HL-60/S4 treated with retinoic acid at 250 ng/mL for 4 days and 3 days (cell line): ENCODE results near the gene SPINK1.
"Not testable (repeated sequence)": the region's sequence is repeated elsewhere in the genome, so short reads cannot be mapped to it uniquely, and the experiment has no call there.

Source experiments
- in situ Hi-C: fragments of 300-500 bp; cut with MboI; formaldehyde crosslinking; loops from 2 replicates; pipeline ENCODE4 v1.7.0; 2022; ENCODE audit warnings: low sequenced_read_pairs

The SPINK1 gene

GRCh38 chr5:147854894-147855773 lies 23.7 kb upstream of the SPINK1 start:
- in situ Hi-C loops: no loop called here

GRCh38 chr5:147854331-147854730 lies 22.9 kb upstream of the SPINK1 start:
- in situ Hi-C loops: no loop called here

GRCh38 chr5:147853372-147853987 lies 22.0 kb upstream of the SPINK1 start:
- in situ Hi-C loops: no loop called here

GRCh38 chr5:147852365-147852764 lies 20.9 kb upstream of the SPINK1 start:
- in situ Hi-C loops: no loop called here

GRCh38 chr5:147851578-147851977 lies 20.1 kb upstream of the SPINK1 start:
- in situ Hi-C loops: no loop called here

- in situ Hi-C loops: no loop called here
Observed at GRCh38 chr5:147849226-147849625, 17.8 kb upstream of the SPINK1 start.

- in situ Hi-C loops: no loop called here
Observed at GRCh38 chr5:147845618-147846017, 14.1 kb upstream of the SPINK1 start.

GRCh38 chr5:147844846-147845245 lies 13.4 kb upstream of the SPINK1 start:
- in situ Hi-C loops: no loop called here

GRCh38 chr5:147842869-147843268 lies 11.4 kb upstream of the SPINK1 start:
- in situ Hi-C loops: no loop called here

GRCh38 chr5:147836439-147836838 lies 5.0 kb upstream of the SPINK1 start:
- in situ Hi-C loops: no loop called here

GRCh38 chr5:147835386-147835798 lies 3.9 kb upstream of the SPINK1 start:
- in situ Hi-C loops: no loop called here

- in situ Hi-C loops: no loop called here
Observed at GRCh38 chr5:147832541-147832940, 1.1 kb upstream of the SPINK1 start.

- in situ Hi-C loops: no loop called here
Observed at GRCh38 chr5:147830035-147830434, 1.4 kb downstream of the SPINK1 start.

- in situ Hi-C loops: not testable (repeated sequence)
Observed at GRCh38 chr5:147827017-147827416, 4.5 kb downstream of the SPINK1 start.

- in situ Hi-C loops: no loop called here
Observed at GRCh38 chr5:147826361-147826760, 5.1 kb downstream of the SPINK1 start.

- in situ Hi-C loops: loop anchor here (25.0 kb wide), 1 partner anchor 186 kb away; no protein-coding TSS in a partner anchor
Observed at GRCh38 chr5:147822686-147823491, 8.6 kb downstream of the SPINK1 start.

- in situ Hi-C loops: loop anchor here (25.0 kb wide), 1 partner anchor 185 kb away; no protein-coding TSS in a partner anchor
Observed at GRCh38 chr5:147822222-147822621, 9.2 kb downstream of the SPINK1 start.

GRCh38 chr5:147821766-147822165 lies 9.7 kb downstream of the SPINK1 start:
- in situ Hi-C loops: loop anchor here (25.0 kb wide), 1 partner anchor 184 kb away; no protein-coding TSS in a partner anchor

GRCh38 chr5:147819261-147819770 lies 12.2 kb downstream of the SPINK1 start:
- in situ Hi-C loops: loop anchor here (25.0 kb wide), 1 partner anchor 182 kb away; no protein-coding TSS in a partner anchor

GRCh38 chr5:147818290-147818689 lies 13.2 kb downstream of the SPINK1 start:
- in situ Hi-C loops: loop anchor here (25.0 kb wide), 1 partner anchor 181 kb away; no protein-coding TSS in a partner anchor

GRCh38 chr5:147813696-147814095 lies 17.8 kb downstream of the SPINK1 start:
- in situ Hi-C loops: loop anchor here (25.0 kb wide), 1 partner anchor 176 kb away; no protein-coding TSS in a partner anchor
